ENCODE results near the gene GABRG1. TPM values are rescaled to one million over a fixed set of nuclear protein-coding genes. Genes with fewer than 3 reads are reported as not detected.
A peak's percentile ranks its signal among the peaks of the same experiment; 100 is the strongest.

The GABRG1 gene
- total and polyA plus RNA-seq, 9 of the 15 experiments (the other 6 are each of a cell fraction or from before 2014, with no cell fraction given) = 0.20 to 0.51 (median 0.37) TPM

DNA sequence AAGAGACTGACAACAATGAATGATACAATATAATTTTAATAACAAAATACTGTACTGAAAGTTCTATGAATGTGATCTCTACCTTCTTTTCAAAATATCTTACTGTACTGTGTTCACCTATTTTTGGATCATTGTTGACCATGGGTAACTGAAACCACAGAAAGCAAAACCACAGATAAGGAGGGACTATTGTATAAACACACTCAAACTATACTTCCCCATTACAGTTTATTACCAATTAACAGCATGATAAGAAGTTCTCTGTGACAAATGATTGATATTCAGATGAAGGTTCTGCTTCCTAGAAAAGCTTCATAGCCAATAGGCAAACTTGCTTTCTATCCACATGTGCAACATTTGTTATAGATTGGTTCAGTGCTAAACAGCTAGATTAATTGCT lies 50.1 kb downstream of the GABRG1 start (continued):
- TF ChIP-seq, protein P1, sequence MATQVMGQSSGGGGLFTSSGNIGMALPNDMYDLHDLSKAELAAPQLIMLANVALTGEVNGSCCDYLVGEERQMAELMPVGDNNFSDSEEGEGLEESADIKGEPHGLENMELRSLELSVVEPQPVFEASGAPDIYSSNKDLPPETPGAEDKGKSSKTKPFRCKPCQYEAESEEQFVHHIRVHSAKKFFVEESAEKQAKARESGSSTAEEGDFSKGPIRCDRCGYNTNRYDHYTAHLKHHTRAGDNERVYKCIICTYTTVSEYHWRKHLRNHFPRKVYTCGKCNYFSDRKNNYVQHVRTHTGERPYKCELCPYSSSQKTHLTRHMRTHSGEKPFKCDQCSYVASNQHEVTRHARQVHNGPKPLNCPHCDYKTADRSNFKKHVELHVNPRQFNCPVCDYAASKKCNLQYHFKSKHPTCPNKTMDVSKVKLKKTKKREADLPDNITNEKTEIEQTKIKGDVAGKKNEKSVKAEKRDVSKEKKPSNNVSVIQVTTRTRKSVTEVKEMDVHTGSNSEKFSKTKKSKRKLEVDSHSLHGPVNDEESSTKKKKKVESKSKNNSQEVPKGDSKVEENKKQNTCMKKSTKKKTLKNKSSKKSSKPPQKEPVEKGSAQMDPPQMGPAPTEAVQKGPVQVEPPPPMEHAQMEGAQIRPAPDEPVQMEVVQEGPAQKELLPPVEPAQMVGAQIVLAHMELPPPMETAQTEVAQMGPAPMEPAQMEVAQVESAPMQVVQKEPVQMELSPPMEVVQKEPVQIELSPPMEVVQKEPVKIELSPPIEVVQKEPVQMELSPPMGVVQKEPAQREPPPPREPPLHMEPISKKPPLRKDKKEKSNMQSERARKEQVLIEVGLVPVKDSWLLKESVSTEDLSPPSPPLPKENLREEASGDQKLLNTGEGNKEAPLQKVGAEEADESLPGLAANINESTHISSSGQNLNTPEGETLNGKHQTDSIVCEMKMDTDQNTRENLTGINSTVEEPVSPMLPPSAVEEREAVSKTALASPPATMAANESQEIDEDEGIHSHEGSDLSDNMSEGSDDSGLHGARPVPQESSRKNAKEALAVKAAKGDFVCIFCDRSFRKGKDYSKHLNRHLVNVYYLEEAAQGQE (IDR thresholded peaks at IDR 0.05; ENCODE audit: borderline replicate concordance) = no peak
- TF ChIP-seq, protein P1 (CRISPR knock-in tag; IDR thresholded peaks at IDR 0.05; ENCODE audit: low read depth) = no peak
- TF ChIP-seq ZNF384 (IDR thresholded peaks at IDR 0.05; ENCODE audit: low read depth, low read length) (no peak), RBM22 (IDR thresholded peaks at IDR 0.05; ENCODE audit: low read depth, low read length, poor library complexity, severe bottlenecking) (no peak), CCAR2 (IDR thresholded peaks at IDR 0.05; ENCODE audit: low read depth, low read length) (no peak), FOXJ2 (tag; IDR thresholded peaks at IDR 0.05) (peak; percentile 51; the same call in 1 of the 2 replicates), SMARCA5 (IDR thresholded peaks at IDR 0.05) (no peak), FUS (optimal IDR thresholded peaks at IDR 0.05; ENCODE audit: low read depth, low read length) (no peak), TCF7 (IDR thresholded peaks at IDR 0.05; ENCODE audit: borderline replicate concordance) (no peak)
- TF ChIP-seq, protein P2, sequence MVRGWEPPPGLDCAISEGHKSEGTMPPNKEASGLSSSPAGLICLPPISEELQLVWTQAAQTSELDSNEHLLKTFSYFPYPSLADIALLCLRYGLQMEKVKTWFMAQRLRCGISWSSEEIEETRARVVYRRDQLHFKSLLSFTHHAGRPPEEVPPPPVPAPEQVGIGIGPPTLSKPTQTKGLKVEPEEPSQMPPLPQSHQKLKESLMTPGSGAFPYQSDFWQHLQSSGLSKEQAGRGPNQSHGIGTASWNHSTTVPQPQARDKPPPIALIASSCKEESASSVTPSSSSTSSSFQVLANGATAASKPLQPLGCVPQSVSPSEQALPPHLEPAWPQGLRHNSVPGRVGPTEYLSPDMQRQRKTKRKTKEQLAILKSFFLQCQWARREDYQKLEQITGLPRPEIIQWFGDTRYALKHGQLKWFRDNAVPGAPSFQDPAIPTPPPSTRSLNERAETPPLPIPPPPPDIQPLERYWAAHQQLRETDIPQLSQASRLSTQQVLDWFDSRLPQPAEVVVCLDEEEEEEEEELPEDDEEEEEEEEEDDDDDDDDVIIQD (CRISPR knock-in tag; IDR thresholded peaks at IDR 0.05) = no peak
- TF ChIP-seq, protein P3, sequence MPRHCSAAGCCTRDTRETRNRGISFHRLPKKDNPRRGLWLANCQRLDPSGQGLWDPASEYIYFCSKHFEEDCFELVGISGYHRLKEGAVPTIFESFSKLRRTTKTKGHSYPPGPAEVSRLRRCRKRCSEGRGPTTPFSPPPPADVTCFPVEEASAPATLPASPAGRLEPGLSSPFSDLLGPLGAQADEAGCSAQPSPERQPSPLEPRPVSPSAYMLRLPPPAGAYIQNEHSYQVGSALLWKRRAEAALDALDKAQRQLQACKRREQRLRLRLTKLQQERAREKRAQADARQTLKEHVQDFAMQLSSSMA (CRISPR knock-in tag; IDR thresholded peaks at IDR 0.05) = no peak
- TF ChIP-seq, protein P4, sequence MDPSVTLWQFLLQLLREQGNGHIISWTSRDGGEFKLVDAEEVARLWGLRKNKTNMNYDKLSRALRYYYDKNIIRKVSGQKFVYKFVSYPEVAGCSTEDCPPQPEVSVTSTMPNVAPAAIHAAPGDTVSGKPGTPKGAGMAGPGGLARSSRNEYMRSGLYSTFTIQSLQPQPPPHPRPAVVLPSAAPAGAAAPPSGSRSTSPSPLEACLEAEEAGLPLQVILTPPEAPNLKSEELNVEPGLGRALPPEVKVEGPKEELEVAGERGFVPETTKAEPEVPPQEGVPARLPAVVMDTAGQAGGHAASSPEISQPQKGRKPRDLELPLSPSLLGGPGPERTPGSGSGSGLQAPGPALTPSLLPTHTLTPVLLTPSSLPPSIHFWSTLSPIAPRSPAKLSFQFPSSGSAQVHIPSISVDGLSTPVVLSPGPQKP (CRISPR knock-in tag; IDR thresholded peaks at IDR 0.05) = no peak
- TF ChIP-seq, protein P5, sequence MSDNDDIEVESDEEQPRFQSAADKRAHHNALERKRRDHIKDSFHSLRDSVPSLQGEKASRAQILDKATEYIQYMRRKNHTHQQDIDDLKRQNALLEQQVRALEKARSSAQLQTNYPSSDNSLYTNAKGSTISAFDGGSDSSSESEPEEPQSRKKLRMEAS (CRISPR knock-in tag; IDR thresholded peaks at IDR 0.05) = no peak

All from K562 (cell line).